Heart left ventricle (tissue), 16 donors: ENCODE results near the gene NTM. TPM values are rescaled to one million over a fixed set of nuclear protein-coding genes. Genes with fewer than 3 reads are reported as not detected.

Experiments used
- ATAC-seq, 4 donors: fragments of 200-7000 bp; cut with Tn5 transposase; one replicate each; pipeline ENCODE4 v1.9.1; 2020 to 2022; ENCODE audit warnings: moderate library complexity in 4 of 4, mild to moderate bottlenecking in 3 of 4, moderate number of reproducible peaks in 1 of 4
- DNase-seq, 5 donors: peaks; one replicate each; pipeline ENCODE4 v3.0.0-alpha.2; 2020
- H3K27ac ChIP-seq, 12 donors: fragments of 200-600 bp; sonication (generic) in 4 of 12; one replicate each; pipeline versions ENCODE4 v1.5.0 to v1.8.0; 2016 to 2022; ENCODE audit warnings: mild to moderate bottlenecking in 2 of 12
- H3K27me3 ChIP-seq, 9 donors: fragments of 200-600 bp; sonication (generic) in 2 of 9; one replicate each; pipeline versions ENCODE4 v1.5.1 to v1.8.0; 2016 to 2022; ENCODE audit warnings: mild to moderate bottlenecking in 3 of 9
- H3K36me3 ChIP-seq, 9 donors: fragments of 200-600 bp; sonication (generic) in 2 of 9; one replicate each; pipeline versions ENCODE4 v1.5.0 to v1.8.0; 2018 to 2022; ENCODE audit warnings: mild to moderate bottlenecking in 2 of 9
- H3K4me1 ChIP-seq, 12 donors: fragments of 200-600 bp; sonication (generic) in 4 of 12; one replicate each; pipeline versions ENCODE4 v1.5.0 to v1.8.0; 2016 to 2022; ENCODE audit warnings: mild to moderate bottlenecking in 3 of 12
- H3K4me3 ChIP-seq, 12 donors: fragments of 200-600 bp; sonication (generic) in 4 of 12; one replicate each; pipeline versions ENCODE4 v1.5.0 to v1.8.0; 2017 to 2022; ENCODE audit warnings: mild to moderate bottlenecking in 9 of 12, moderate library complexity in 4 of 12
- H3K9me3 ChIP-seq, 12 donors: fragments of 200-600 bp; sonication (generic) in 4 of 12; one replicate each; pipeline versions ENCODE4 v1.5.0 to v1.8.0; 2016 to 2022; ENCODE audit warnings: mild to moderate bottlenecking in 1 of 12
- CTCF ChIP-seq, 12 donors: fragments of 200-600 bp; sonication (generic) in 4 of 12; IDR thresholded peaks; one replicate each; pipeline versions ENCODE4 v1.5.0 to v1.8.0; 2018 to 2022; ENCODE audit warnings: antibody characterized with exemption in 12 of 12, mild to moderate bottlenecking in 5 of 12
- POLR2A ChIP-seq, 2 donors: fragments of 450-650 bp; IDR thresholded peaks; one replicate each; pipeline ENCODE4 v1.6.1; 2017; ENCODE audit warnings: antibody characterized with exemption in 2 of 2, mild to moderate bottlenecking in 2 of 2, moderate library complexity in 2 of 2
- WGBS, 4 donors: extraction: QIAGEN DNeasy Blood & Tissue Kit in 2 of 4; methylation state at CpG; one replicate each; pipeline versions ENCODE4 v1.1.5 to v1.1.7; 2013 to 2018; 5-methylcytosine and 5-hydroxymethylcytosine counted together
- intact Hi-C, 10 donors: fragments of 100-400 bp; cut with DNase I; formaldehyde crosslinking; loops; one replicate each; pipeline versions ENCODE4 v1.11.1 to v1.14.2; 2022
- polyA plus RNA-seq, 2 donors: library from polyadenylated mRNA; stranded (reverse); fragments of 200-250 nt; gene quantifications; one replicate each; pipeline ENCODE4 v1.2.3, GENCODE V29; 2013
- total RNA-seq, 9 donors: library from RNA; depleted of rRNA in 2 of 9; stranded (reverse); fragments of >200 nt in 2 of 9; fragmentation: NEBNext Ultra II Directional in 3 of 9; extraction: Animal tissue kit (Norgen Biotek cat#: 25700) in 3 of 9; gene quantifications; one replicate each; pipeline versions ENCODE4 v1.1.0 to v1.2.4, GENCODE V29; 2016 to 2023
- donor health status: ischemic (EF 13 %, LVEDD 7.1; RV severe dilation, severe dysfunction).
- donor health status: healthy with polysubstance abuse.
- donor health status: DM: no; HTN: yes; CAD: no.
- donor health status: DM: no; HTN: no; CAD: no.
- donor health status: ischemic (EF 25% LVEDD 6.9; RV normal size, moderate dysfunction).
- donor health status: ischemic (EF 25% LVEDD 5.7; RV mildly dilated, moderate dysfunction).
- donor health status: healthy.
- donor health status: DM: yes; HTN: yes; CAD: no.
- donor health status: ischemic (EF 35%, LVEDD 5.7; RV mildly dilated, moderate dysfunction).
- donor health status: nonischemic (EF 11% LVEDD 7.7; RV severe dilation, severe dysfunction).
- donor health status: DM: yes; HTN: yes; CAD: no.
- donor health status: PGD.
- donor health status: ischemic (EF 29% LVEDD 5.4; RV normal size, mild dysfunction).
- donor health status: nonischemic (EF 23%, LVEDD 6.1; RV moderate dilation, normal function).

NTM gene
- total and polyA plus RNA-seq, 11 donors = 0.40 to 7.7 (median 1.5) TPM

- intact Hi-C loops = no loop called here
- no peak overlapping the region for H3K27ac ChIP-seq
- ATAC-seq = no peak
- H3K4me3 ChIP-seq = no peak overlapping the region
- no peaks in the 10 kb centered on the region for H3K9me3 ChIP-seq
- whole genome bisulfite sequencing, 4 donors = 68 to 83% (median 73%) methylated on average over 3 of the region's 3 CpGs
- H3K4me1 ChIP-seq = no peaks in the 10 kb centered on the region
- TF ChIP-seq CTCF (IDR thresholded peaks at IDR 0.05) (no peak), POLR2A (IDR thresholded peaks at IDR 0.05) (no peak)
- peaks cover 0 to 7% (median 0%) of the 10 kb centered on the region in 9 donors for H3K27me3 ChIP-seq
- H3K36me3 ChIP-seq = no peaks in the 10 kb centered on the region
- no peak for DNase-seq
Measured at GRCh38 chr11:131840545-131840944, 470.1 kb downstream of the NTM start.

- DNase-seq (no peak), ATAC-seq (no peak)
- H3K4me1 ChIP-seq = no peaks in the 10 kb centered on the region
- TF ChIP-seq POLR2A (IDR thresholded peaks at IDR 0.05) (no peak), CTCF (IDR thresholded peaks at IDR 0.05) (no peak)
- peaks cover 0 to 9% (median 0%) of the 10 kb centered on the region in 9 donors for H3K27me3 ChIP-seq
- H3K27ac ChIP-seq = no peak overlapping the region
- intact Hi-C loops = no loop called here
- H3K4me3 ChIP-seq = no peak overlapping the region
- H3K9me3 ChIP-seq = no peaks in the 10 kb centered on the region
- no peaks in the 10 kb centered on the region for H3K36me3 ChIP-seq
- 71 to 84% (median 81%) methylated on average over 1 of the region's 1 CpG for WGBS, 4 donors
Measured at GRCh38 chr11:131841028-131841427, 470.6 kb downstream of the NTM start.

GRCh38 chr11:131841925-131842635 lies 471.7 kb downstream of the NTM start:
- no peak for TF ChIP-seq POLR2A (IDR thresholded peaks at IDR 0.05)
- TF ChIP-seq CTCF (IDR thresholded peaks at IDR 0.05) = no peak
- DNase-seq = no peak
- H3K27ac ChIP-seq = no peak overlapping the region
- no peak for ATAC-seq
- peaks cover 0 to 16% (median 3%) of the 10 kb centered on the region in 9 donors for H3K27me3 ChIP-seq
- H3K9me3 ChIP-seq = no peaks in the 10 kb centered on the region
- intact Hi-C loops = no loop called here
- H3K36me3 ChIP-seq = no peaks in the 10 kb centered on the region
- no peaks in the 10 kb centered on the region for H3K4me1 ChIP-seq
- WGBS, 4 donors = 77 to 88% (median 85%) methylated on average over 11 of the region's 11 CpGs
- no peak overlapping the region for H3K4me3 ChIP-seq

- peaks cover 0 to 36% (median 3%) of the 10 kb centered on the region in 9 donors for H3K27me3 ChIP-seq
- H3K27ac ChIP-seq = no peak overlapping the region
- WGBS, 4 donors = 41 to 60% (median 54%) methylated on average over 4 of the region's 4 CpGs
Measured at GRCh38 chr11:131845255-131845654, 474.8 kb downstream of the NTM start.

More at GRCh38 chr11:131845255-131845654, 474.8 kb downstream of the NTM start:
- Histone ChIP-seq H3K9me3 (no peaks in the 10 kb centered on the region), H3K36me3 (no peaks in the 10 kb centered on the region), H3K4me3 (no peak overlapping the region), H3K4me1 (no peaks in the 10 kb centered on the region)
- intact Hi-C loops = no loop called here
- DNase-seq (no peak), ATAC-seq (no peak)
- TF ChIP-seq CTCF (IDR thresholded peaks at IDR 0.05) = no peak
- TF ChIP-seq POLR2A (IDR thresholded peaks at IDR 0.05) = no peak
